Testis (tissue), 2 donors: ENCODE data around the gene PPM1B.

Experiments used
- CTCF ChIP-seq, 3 experiments: fragments of 450-650 bp in 2 of 3; fragments of 200-600 bp in 1 of 3; sonication (generic) in 1 of 3; IDR thresholded peaks; one replicate each; pipeline ENCODE4 v1.5.1; 2016 to 2019; ENCODE audit warnings: antibody characterized with exemption in 3 of 3, mild to moderate bottlenecking in 2 of 3, moderate library complexity in 1 of 3
- POLR2A ChIP-seq: fragments of 450-650 bp; IDR thresholded peaks from one replicate; pipeline ENCODE4 v1.6.1; 2017; ENCODE audit warnings: antibody characterized with exemption, mild to moderate bottlenecking, moderate library complexity

- TF ChIP-seq POLR2A (no peak), CTCF (IDR thresholded peaks at IDR 0.05) (no peak)
Measured at GRCh38 chr2:44188696-44189095, 20.0 kb downstream of the PPM1B start.
